Raji (cell line): ENCODE results near the gene TEX264.

ENCODE experiments used
- POLR2A ChIP-seq: IDR thresholded peaks from 2 replicates; pipeline ENCODE4 v1.6.1; 2011; ENCODE audit warnings: low read depth, low read length, control low read depth; ENCODE audit not compliant: insufficient read depth

TEX264 gene

GRCh38 chr3:51739110-51739509 is 68.1 kb downstream of the TEX264 start:
- no peak for TF ChIP-seq POLR2A

GRCh38 chr3:51747840-51748239 is 76.8 kb downstream of the TEX264 start:
- no peak for TF ChIP-seq POLR2A

DNA sequence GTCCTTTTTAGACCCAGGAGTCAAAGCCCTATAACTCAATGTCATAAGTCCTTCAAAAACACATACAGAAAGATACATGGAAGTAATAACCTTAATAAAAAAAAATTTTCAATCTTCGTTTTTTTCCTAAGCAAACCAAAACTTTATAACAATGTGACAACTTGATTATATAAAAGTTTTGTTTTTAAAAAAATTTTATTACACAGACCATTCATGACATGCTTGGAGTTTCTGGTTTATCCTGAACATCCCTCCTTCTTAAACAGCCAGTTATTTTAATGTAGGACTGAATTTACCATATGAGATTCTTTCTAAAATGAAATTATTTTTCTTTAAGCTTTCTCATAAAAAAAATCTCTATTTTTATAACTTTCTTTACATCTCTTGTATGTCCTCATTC is 77.3 kb downstream of the TEX264 start:
- TF ChIP-seq POLR2A, result no peak

DNA sequence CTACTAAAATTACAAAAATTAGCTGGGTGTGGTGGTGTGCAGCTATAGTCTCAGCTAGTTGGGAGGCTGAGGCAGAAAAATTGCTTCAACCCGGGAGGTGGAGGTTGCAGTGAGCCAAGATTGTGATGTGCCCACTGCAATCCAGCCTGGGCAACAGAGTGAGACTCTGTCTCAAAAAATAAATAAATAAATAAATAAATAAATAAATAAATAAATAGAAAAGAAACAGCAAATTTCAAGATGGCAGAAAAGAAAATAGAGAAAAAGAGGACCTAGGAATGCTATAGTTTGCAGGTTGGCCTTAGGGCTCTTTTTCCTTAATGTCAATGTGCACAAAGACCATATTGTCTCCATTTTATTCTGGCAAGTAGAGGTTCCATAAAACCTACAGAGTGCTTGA is 79.8 kb downstream of the TEX264 start:
- no peak for TF ChIP-seq POLR2A

DNA sequence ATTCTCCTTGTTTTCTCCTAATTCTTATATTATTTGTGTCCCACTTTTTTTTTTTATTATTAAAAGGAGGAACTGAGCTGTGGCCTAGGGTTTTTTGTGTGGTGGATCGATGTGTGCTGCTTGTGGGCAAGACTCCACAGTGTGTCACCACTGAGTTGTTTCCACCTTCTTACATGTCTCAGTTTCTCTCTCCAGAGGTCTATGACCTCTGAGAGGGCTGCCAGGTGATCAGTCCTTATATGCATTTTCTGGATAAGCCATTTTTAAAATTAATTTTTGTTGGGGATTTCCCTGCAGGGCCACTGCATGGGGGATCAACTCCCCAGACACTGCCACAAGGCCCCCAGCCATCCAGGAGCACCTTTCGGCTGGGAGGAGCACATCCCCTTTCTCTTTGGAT is 80.2 kb downstream of the TEX264 start:
- TF ChIP-seq POLR2A, result no peak
